ENCODE data around the gene SMPX. TPM values are rescaled to one million over a fixed set of nuclear protein-coding genes. Genes with fewer than 3 reads are reported as not detected.

The SMPX gene
- total and polyA plus RNA-seq, 2 of the 4 experiments (the other 2 are of a cell fraction), result not detected

GRCh38 chrX:21662761-21663160 is 95.2 kb downstream of the SMPX start:
- H3K14ac ChIP-seq (replicated peaks; ENCODE audit: low read depth, low read length), result no peak overlapping the region
- no peak overlapping the region for H3K4me2 ChIP-seq (ENCODE audit: low read depth, low read length)
- H3K9ac ChIP-seq (ENCODE audit: low read depth, low read length), result no peak overlapping the region
- WGBS, 2 experiments (ENCODE audit: extremely low coverage in 2 of 2, insufficient read length in 1 of 2), result no CpG with 5 or more reads among the region's 4 CpGs
- H3K18ac ChIP-seq (ENCODE audit: low read depth, low read length), result no peak overlapping the region
- no peaks in the 10 kb centered on the region for H3K9me1 ChIP-seq (ENCODE audit: insufficient read depth, low read length)
- no peak overlapping the region for H2BK20ac ChIP-seq (ENCODE audit: low read depth, low read length)
- H2BK15ac ChIP-seq (ENCODE audit: low read depth, low read length), result no peak overlapping the region
- H4K8ac ChIP-seq (ENCODE audit: low read depth in 2 of 2, low read length in 2 of 2), result no peak overlapping the region
- intact Hi-C loops (cut with micrococcal nuclease) (no loop called here), dilution Hi-C loops (cut with HindIII; ENCODE audit: low sequenced_read_pairs, unreplicated experiment) (no loop called here), in situ Hi-C loops (cut with MboI; ENCODE audit: low sequenced_read_pairs) (no loop called here)
- H2BK120ac ChIP-seq (ENCODE audit: low read depth, low read length), result no peak overlapping the region
- H3K4me1 ChIP-seq (ENCODE audit: control insufficient read depth, insufficient read depth, low read length), result no peaks in the 10 kb centered on the region
- H3K27ac ChIP-seq (ENCODE audit: insufficient read depth, low read length), result no peak overlapping the region
- H3K36me3 ChIP-seq (ENCODE audit: control insufficient read depth, insufficient read depth, low read length), result no peaks in the 10 kb centered on the region
- peaks cover 6% of the 10 kb centered on the region; the same call in 1 of the 2 replicates for H3K9me3 ChIP-seq (ENCODE audit: control insufficient read depth, insufficient read depth, low read length)
- no peak for DNase-seq
- H3K56ac ChIP-seq (ENCODE audit: extremely low read depth, insufficient read depth, low read length), result no peak overlapping the region
- H3K4ac ChIP-seq (ENCODE audit: low read depth, low read length), result no peak overlapping the region
- H2BK5ac ChIP-seq (ENCODE audit: low read depth, low read length, poor library complexity, severe bottlenecking), result no peak overlapping the region
- H3K23ac ChIP-seq (ENCODE audit: low read depth, low read length), result no peak overlapping the region
- no peak overlapping the region for H2AK5ac ChIP-seq (ENCODE audit: low read depth, low read length)
- ChIA-PET CTCF (no interaction called here), POLR2A (ENCODE audit: unreplicated experiment) (no interaction called here)
- TF ChIP-seq NFE2L2 (IDR thresholded peaks at IDR 0.05; ENCODE audit: low read depth, low read length) (no peak), CHD1 (IDR thresholded peaks at IDR 0.05; ENCODE audit: low read depth, low read length) (no peak), CEBPB (IDR thresholded peaks at IDR 0.05; ENCODE audit: low read depth, low read length) (no peak), POLR2A (IDR thresholded peaks at IDR 0.05; ENCODE audit: low read depth, low read length) (no peak), MAFK (IDR thresholded peaks at IDR 0.05; ENCODE audit: low read depth, low read length) (no peak), RAD21 (IDR thresholded peaks at IDR 0.05; ENCODE audit: low read length) (no peak), MAZ (IDR thresholded peaks at IDR 0.05; ENCODE audit: borderline replicate concordance, low read depth, low read length) (no peak), USF2 (IDR thresholded peaks at IDR 0.05; ENCODE audit: low read depth, low read length) (no peak), SMC3 (IDR thresholded peaks at IDR 0.05; ENCODE audit: low read depth, low read length) (no peak), BHLHE40 (IDR thresholded peaks at IDR 0.05; ENCODE audit: low read depth, low read length) (no peak), FOS (IDR thresholded peaks at IDR 0.05; ENCODE audit: low read depth, low read length) (no peak), MXI1 (IDR thresholded peaks at IDR 0.05; ENCODE audit: borderline replicate concordance, low read depth, low read length) (no peak), RCOR1 (IDR thresholded peaks at IDR 0.05; ENCODE audit: insufficient replicate concordance, low read length) (no peak), RFX5 (IDR thresholded peaks at IDR 0.05; ENCODE audit: low read depth, low read length) (no peak), ELK1 (IDR thresholded peaks at IDR 0.05; ENCODE audit: borderline replicate concordance, low read depth, low read length) (no peak)
- TF ChIP-seq, protein P1, sequence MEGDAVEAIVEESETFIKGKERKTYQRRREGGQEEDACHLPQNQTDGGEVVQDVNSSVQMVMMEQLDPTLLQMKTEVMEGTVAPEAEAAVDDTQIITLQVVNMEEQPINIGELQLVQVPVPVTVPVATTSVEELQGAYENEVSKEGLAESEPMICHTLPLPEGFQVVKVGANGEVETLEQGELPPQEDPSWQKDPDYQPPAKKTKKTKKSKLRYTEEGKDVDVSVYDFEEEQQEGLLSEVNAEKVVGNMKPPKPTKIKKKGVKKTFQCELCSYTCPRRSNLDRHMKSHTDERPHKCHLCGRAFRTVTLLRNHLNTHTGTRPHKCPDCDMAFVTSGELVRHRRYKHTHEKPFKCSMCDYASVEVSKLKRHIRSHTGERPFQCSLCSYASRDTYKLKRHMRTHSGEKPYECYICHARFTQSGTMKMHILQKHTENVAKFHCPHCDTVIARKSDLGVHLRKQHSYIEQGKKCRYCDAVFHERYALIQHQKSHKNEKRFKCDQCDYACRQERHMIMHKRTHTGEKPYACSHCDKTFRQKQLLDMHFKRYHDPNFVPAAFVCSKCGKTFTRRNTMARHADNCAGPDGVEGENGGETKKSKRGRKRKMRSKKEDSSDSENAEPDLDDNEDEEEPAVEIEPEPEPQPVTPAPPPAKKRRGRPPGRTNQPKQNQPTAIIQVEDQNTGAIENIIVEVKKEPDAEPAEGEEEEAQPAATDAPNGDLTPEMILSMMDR (conservative IDR thresholded peaks at IDR 0.05; ENCODE audit: low read depth, low read length), result no peak
- H4K91ac ChIP-seq (ENCODE audit: insufficient read depth, low read depth, low read length), result no peak overlapping the region
- ATAC-seq (ENCODE audit: low read depth), result no peak
- H3K4me3 ChIP-seq (ENCODE audit: insufficient read depth, low read depth, low read length), result no peak overlapping the region
- H2AK9ac ChIP-seq (replicated peaks; ENCODE audit: low read depth, low read length, poor library complexity), result no peak overlapping the region
- no TSS peak for BruUV-seq (replicated peaks)
- no peak overlapping the region for H2AFZ ChIP-seq (replicated peaks; ENCODE audit: low read length, poor library complexity)
- no peak overlapping the region for H4K5ac ChIP-seq (ENCODE audit: low read depth, low read length)
- no peaks in the 10 kb centered on the region for H4K20me1 ChIP-seq (ENCODE audit: insufficient read depth, low read length)
- H3K27me3 ChIP-seq (ENCODE audit: control insufficient read depth, insufficient read depth, low read length), result peaks cover 3% of the 10 kb centered on the region; the same call in 1 of the 2 replicates
- no peaks in the 10 kb centered on the region for H3K79me1 ChIP-seq (ENCODE audit: low read depth in 1 of 2, low read length in 2 of 2)
